Vagina (tissue), 2 donors: ENCODE data around the gene ADAMTSL1.

Source experiments
- CTCF ChIP-seq, 3 experiments: fragments of 450-650 bp in 2 of 3; fragments of 200-600 bp in 1 of 3; sonication (generic) in 1 of 3; IDR thresholded peaks; one replicate each; pipeline ENCODE4 v1.5.1; 2017 to 2019; ENCODE audit warnings: antibody characterized with exemption in 3 of 3, mild to moderate bottlenecking in 2 of 3, moderate library complexity in 2 of 3
- POLR2A ChIP-seq, 2 donors: fragments of 450-650 bp; IDR thresholded peaks; one replicate each; pipeline ENCODE4 v1.6.1; 2017; ENCODE audit warnings: antibody characterized with exemption in 2 of 2, mild to moderate bottlenecking in 2 of 2, moderate library complexity in 2 of 2
- POLR2AphosphoS5 ChIP-seq, 2 donors: sonication (generic); formaldehyde crosslinking; IDR thresholded peaks; one replicate each; pipeline ENCODE4 v1.9.0; 2017; ENCODE audit warnings: antibody characterized with exemption in 2 of 2, mild to moderate bottlenecking in 2 of 2, low read depth in 1 of 2; ENCODE audit not compliant: insufficient read depth in 1 of 2

DNA sequence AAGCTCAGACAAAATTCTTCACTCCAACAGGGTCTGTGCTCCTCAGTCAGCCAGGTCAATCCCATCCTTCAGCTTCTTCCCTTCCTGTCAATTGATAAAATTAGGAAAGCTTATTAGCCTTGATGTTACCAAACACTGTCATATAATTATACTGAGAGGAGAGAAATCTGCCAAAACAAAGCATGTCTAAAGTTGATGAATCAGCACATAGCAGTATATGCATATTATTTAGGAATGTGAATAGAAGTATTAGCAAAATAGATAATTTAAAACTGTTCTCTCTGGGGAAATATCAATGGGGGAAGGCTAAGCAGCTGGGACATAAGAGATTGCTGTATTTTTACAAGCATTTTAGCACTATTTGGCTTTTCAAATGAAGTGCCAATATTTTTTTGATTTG, 451.9 kb downstream of the ADAMTSL1 start:
- no peak for TF ChIP-seq CTCF (IDR thresholded peaks at IDR 0.05)
- TF ChIP-seq POLR2A (IDR thresholded peaks at IDR 0.05): no peak
- TF ChIP-seq POLR2AphosphoS5 (IDR thresholded peaks at IDR 0.05; ENCODE audit: insufficient read depth in 1 of 2, low read depth in 1 of 2): no peak
